ENCODE results near the gene TBC1D24.

TBC1D24 gene

GRCh38 chr16:2526135-2526534 lies 51.2 kb downstream of the TBC1D24 start:
- ChIA-PET POLR2A (no interaction called here), CTCF (interaction anchor here (1.0 kb wide), 1 partner anchor 25 kb away, joined by 3 read pairs; no protein-coding TSS in a partner anchor)
- H3K4me3 ChIP-seq (ENCODE audit: low read depth, low read length): no peak overlapping the region
- DNase-seq (ENCODE audit: low read depth, low spot score): no peak
- TF ChIP-seq, protein P1, sequence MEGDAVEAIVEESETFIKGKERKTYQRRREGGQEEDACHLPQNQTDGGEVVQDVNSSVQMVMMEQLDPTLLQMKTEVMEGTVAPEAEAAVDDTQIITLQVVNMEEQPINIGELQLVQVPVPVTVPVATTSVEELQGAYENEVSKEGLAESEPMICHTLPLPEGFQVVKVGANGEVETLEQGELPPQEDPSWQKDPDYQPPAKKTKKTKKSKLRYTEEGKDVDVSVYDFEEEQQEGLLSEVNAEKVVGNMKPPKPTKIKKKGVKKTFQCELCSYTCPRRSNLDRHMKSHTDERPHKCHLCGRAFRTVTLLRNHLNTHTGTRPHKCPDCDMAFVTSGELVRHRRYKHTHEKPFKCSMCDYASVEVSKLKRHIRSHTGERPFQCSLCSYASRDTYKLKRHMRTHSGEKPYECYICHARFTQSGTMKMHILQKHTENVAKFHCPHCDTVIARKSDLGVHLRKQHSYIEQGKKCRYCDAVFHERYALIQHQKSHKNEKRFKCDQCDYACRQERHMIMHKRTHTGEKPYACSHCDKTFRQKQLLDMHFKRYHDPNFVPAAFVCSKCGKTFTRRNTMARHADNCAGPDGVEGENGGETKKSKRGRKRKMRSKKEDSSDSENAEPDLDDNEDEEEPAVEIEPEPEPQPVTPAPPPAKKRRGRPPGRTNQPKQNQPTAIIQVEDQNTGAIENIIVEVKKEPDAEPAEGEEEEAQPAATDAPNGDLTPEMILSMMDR (IDR thresholded peaks at IDR 0.05; ENCODE audit: insufficient read depth, low read length, missing control alignments): no peak

- no peak for DNase-seq (ENCODE audit: low read depth, low spot score)
- no peak overlapping the region for H3K4me3 ChIP-seq (ENCODE audit: low read depth, low read length)
- TF ChIP-seq, protein P1 (IDR thresholded peaks at IDR 0.05; ENCODE audit: insufficient read depth, low read length, missing control alignments): no peak
- ChIA-PET POLR2A (no interaction called here), CTCF (interaction anchor here (1.0 kb wide), 1 partner anchor 26 kb away, joined by 3 read pairs; no protein-coding TSS in a partner anchor)
Observed at GRCh38 chr16:2527071-2527783, 52.3 kb downstream of the TBC1D24 start.

GRCh38 chr16:2527784-2528100 lies 52.8 kb downstream of the TBC1D24 start:
- H3K4me3 ChIP-seq (ENCODE audit: low read depth, low read length): no peak overlapping the region
- DNase-seq (ENCODE audit: low read depth, low spot score): no peak
- TF ChIP-seq, protein P1 (IDR thresholded peaks at IDR 0.05; ENCODE audit: insufficient read depth, low read length, missing control alignments): no peak
- ChIA-PET CTCF (no interaction called here), POLR2A (no interaction called here)

DNA sequence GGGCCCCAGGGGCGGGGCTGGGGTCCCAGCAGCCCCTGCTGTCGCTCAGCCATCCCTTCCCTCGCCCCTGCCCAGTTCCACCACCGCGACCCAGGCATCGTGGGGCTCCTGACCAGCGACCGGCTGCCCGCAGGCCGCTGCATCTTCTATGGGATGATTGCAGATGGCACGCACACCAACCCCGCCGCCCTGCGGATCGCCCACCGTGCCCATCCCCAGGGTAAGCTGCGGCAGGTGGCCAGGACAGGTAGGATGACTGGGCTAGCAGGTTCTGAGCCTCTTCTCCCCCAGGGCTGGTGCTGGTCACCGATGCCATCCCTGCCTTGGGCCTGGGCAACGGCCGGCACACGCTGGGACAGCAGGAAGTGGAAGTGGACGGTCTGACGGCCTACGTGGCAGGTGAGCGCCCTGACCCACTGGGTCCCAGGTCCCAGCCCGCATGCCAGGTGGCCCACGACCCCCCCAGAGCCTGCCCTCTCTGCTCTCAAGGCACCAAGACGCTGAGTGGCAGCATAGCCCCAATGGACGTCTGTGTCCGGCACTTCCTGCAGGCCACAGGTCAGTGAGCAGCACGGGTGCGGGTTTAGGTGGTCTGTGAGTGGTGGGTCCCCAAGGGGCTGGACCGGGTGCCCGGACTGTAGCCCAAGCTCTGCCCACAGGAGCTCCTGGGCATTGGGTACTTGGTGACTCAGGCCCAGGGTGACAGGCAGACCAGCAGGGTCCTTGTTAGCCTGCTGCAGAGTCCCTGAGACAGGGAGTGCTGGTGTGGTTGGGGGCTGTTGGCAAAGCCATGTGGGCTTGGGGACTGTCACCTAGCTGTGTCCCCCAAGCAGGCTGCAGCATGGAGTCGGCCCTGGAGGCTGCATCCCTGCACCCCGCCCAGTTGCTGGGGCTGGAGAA lies 53.5 kb downstream of the TBC1D24 start:
- H3K4me3 ChIP-seq (ENCODE audit: low read depth, low read length): no peak overlapping the region
- POLR2A ChIA-PET: no interaction called here
- CTCF ChIA-PET: no interaction called here
- TF ChIP-seq, protein P1 (IDR thresholded peaks at IDR 0.05; ENCODE audit: insufficient read depth, low read length, missing control alignments): no peak
- no peak for DNase-seq (ENCODE audit: low read depth, low spot score)

- CTCF ChIA-PET: no interaction called here
- DNase-seq (ENCODE audit: low read depth, low spot score): no peak
- no peak overlapping the region for H3K4me3 ChIP-seq (ENCODE audit: low read depth, low read length)
- TF ChIP-seq, protein P1 (IDR thresholded peaks at IDR 0.05; ENCODE audit: insufficient read depth, low read length, missing control alignments): no peak
- POLR2A ChIA-PET: no interaction called here
Observed at GRCh38 chr16:2529061-2529931, 54.4 kb downstream of the TBC1D24 start.

All from AG04449 (cell line).